ENCODE data around the gene RPA1.
"Not testable (repeated sequence)": the region's sequence is repeated elsewhere in the genome, so short reads cannot be mapped to it uniquely, and the experiment has no call there.

RPA1 gene

GRCh38 chr17:1878419-1879121, 48.8 kb downstream of the RPA1 start:
- DNase-seq (ENCODE audit: low read depth in 3 of 3): no peak

DNA sequence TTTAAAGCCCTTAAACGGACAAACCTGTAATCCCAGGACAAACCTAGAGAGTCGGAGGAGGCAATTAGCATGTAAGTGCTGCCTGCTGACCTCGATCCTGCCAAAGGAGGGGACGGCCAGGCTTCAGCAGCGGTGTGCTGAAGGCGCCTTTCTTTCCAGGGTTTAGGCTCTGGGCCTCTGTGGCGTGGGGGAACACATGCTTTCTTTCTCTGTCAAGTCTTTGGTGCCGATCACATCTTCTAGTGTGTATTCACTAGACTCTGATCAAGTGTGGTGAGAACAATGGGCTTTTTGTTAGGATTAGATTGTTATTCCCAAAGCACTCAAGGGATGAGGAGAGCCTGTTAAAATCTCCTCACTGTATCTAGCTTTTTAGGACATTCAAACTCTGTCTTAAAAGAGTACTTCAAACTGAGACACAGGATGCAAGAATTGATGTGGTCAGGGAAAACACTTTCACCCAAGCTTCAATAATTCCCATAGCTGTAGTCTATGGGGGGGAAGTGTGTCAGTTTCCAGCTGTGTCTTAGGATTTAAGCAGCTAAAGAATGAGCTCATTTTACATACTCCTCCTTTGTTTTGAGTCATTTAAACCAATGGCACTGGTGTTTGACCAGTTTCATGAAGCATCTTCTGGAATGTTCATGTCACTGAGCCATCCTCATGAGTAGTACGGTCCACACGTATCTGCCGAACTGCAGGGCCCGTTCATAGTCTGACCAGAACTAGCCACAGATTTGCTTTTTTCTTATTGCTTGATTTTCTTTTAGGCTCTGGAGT, 51.2 kb downstream of the RPA1 start:
- no peak for DNase-seq (ENCODE audit: low read depth in 3 of 3)

DNA sequence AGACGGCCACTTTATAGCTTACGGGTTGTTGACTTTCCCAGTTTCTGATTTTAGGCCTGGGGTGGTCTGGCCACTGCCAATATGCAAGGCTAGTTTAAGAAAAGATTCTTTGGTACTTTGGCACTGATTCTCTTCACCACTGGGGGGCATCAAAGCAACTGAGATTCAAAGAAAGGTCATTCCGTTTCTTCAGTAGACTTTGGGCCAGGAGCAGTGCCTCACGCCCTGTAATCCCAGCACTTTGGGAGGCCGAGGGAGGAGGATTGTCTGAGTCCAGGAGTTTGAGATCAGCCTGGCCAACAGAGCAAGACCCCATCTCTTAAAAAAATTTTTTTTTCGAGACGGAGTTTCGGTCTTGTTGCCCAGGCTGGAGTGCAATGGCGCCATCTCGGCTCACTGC, 53.0 kb downstream of the RPA1 start:
- no peak for DNase-seq (ENCODE audit: low read depth in 3 of 3)

GRCh38 chr17:1883536-1883935, 53.7 kb downstream of the RPA1 start:
- DNase-seq (ENCODE audit: low read depth in 3 of 3): no peak

DNA sequence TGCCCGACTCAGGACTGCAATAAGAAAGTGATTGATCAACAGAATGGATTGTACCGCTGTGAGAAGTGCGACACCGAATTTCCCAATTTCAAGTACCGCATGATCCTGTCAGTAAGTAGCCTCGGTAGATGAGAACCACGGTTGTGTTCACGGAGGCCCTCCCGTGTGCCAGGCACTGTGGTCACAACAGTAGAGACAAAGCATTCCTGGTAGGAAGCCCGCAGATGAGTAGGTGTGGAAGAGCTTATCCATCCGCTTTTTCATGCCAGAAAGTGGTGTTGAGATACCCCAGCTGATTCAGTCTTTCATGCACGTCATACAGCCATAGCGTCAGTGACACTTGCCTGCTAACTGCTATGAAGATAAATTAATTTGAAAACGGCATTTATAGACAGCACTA, 58.9 kb downstream of the RPA1 start:
- no peak for DNase-seq (ENCODE audit: low read depth in 3 of 3)

DNA sequence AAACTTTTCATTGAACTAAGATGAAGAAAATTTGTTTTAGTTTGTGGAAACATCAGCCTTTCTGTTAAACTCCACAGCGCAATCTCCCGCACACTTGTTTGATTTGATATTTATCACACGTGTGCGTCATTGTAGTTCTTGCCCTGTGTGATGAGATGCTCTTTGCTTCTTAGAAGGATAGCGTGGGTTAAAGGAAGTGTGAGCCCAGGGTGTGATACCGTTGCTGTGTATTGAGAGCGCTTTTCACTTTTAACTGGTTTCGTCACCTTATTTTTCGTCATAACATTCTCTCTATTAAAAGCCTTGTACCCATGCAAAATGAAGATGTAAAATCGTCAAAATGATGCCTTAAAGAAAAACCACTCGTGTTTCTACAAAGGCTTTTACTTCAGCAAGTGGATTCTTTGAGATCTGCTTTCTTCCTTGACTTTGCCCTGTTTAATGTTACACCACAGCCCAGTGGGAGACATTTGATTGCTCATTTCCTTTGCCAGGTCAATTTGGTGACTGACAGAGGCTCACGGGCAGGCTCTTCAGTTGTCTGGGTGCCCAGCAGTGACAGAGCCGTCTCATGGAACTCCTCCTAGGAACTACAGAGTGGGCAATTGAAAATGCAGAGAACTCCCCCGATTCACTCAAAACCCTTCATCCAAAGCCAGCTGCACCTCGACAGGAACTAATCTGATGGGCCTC, 61.1 kb downstream of the RPA1 start:
- DNase-seq (ENCODE audit: low read depth in 3 of 3): no peak

DNA sequence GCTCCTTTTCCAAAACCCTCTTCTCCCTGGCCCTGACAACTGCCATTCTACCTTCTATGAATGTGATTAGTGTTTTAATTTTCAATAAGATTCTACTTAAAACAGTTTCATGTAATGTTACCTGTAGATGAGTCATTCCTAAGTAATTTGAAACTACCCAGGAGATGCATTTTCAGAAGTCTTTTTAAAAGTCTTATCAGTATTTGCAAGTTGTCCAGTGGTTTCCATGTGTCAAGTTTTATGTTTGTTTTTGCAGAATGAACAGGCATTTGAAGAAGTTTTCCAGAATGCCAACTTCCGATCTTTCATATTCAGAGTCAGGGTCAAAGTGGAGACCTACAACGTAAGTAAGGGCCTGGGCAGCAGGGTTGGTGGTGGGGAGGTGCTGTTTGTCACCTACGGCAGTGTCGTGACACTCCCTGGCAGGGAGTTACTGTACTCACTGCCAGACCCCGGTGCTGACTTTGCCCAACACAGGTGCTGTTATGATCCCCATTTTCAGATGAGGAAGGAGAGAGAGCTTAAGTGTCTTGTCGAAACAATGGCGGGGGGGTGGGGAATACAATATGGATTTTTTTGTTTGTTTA, 65.0 kb downstream of the RPA1 start:
- DNase-seq (ENCODE audit: low read depth in 3 of 3): no peak

DNA sequence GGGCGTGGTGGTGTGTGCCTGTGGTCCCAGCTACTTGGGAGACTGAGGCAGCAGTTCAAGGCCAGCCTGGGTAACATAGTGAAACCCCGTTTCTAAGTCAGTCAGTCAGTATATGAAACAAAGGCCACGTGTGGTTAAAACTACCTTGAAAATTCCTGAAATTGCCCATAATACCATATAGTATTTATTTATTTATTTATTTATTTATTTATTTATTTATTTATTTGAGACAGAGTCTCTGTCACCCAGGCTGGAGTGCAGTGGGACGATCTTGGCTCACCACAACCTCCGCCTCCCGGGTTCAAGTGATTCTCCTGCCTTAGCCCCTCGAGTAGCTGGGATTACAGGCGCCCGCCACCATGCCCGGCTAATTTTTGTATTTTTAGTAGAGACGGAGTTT, 65.7 kb downstream of the RPA1 start:
- DNase-seq (ENCODE audit: low read depth in 3 of 3): not testable (repeated sequence)

GRCh38 chr17:1896243-1897104, 66.7 kb downstream of the RPA1 start:
- no peak for DNase-seq (ENCODE audit: low read depth in 3 of 3)

DNA sequence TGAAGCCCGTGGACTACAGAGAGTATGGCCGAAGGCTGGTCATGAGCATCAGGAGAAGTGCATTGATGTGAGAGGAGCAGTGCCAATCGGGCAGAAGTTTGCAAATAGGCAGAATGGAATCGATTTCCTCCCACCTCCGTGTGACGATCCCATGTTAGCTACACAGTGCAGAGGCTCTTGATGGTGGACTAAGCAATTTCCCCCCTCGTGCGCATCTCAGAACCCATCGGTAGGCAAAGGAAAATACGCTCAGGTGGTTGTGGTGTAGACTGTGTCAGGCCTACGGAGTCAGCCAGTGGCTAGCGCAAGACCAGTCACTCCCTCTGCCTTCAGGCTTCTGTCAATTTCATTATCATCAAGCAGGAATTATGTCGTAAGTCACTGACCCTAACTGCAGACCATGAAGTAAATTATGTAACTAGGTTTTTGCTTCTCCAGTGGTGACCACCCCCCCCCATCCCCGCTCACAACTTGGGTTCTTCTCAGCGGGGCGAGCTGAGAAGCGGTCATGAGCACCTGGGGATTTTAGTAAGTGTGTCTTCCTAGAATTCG, 67.4 kb downstream of the RPA1 start:
- no peak for DNase-seq (ENCODE audit: low read depth in 3 of 3)

DNA sequence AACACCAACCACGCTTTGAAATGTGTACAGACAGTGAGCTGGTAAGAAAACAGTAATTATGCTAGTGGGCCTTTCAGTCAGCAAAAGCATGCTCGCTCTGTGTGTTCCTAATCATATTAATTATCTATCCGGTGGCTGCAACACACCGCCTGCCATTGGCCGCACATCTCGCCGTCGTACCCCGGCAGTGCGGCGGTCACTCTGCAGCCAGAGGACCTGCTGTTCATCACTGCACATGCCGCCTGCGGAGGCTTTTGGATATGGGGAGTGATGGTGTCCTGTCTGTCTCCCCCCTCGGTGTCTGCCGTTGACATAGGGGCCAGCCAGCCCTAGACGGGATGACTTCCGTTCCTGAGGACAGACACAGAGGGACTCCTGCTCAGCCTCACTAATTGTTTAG, 68.5 kb downstream of the RPA1 start:
- no peak for DNase-seq (ENCODE audit: low read depth in 3 of 3)

- DNase-seq (ENCODE audit: low read depth in 3 of 3): no peak
Observed at GRCh38 chr17:1898872-1899271, 69.1 kb downstream of the RPA1 start.

GRCh38 chr17:1899403-1900000, 69.7 kb downstream of the RPA1 start:
- DNase-seq (ENCODE audit: low read depth in 3 of 3): no peak

DNA sequence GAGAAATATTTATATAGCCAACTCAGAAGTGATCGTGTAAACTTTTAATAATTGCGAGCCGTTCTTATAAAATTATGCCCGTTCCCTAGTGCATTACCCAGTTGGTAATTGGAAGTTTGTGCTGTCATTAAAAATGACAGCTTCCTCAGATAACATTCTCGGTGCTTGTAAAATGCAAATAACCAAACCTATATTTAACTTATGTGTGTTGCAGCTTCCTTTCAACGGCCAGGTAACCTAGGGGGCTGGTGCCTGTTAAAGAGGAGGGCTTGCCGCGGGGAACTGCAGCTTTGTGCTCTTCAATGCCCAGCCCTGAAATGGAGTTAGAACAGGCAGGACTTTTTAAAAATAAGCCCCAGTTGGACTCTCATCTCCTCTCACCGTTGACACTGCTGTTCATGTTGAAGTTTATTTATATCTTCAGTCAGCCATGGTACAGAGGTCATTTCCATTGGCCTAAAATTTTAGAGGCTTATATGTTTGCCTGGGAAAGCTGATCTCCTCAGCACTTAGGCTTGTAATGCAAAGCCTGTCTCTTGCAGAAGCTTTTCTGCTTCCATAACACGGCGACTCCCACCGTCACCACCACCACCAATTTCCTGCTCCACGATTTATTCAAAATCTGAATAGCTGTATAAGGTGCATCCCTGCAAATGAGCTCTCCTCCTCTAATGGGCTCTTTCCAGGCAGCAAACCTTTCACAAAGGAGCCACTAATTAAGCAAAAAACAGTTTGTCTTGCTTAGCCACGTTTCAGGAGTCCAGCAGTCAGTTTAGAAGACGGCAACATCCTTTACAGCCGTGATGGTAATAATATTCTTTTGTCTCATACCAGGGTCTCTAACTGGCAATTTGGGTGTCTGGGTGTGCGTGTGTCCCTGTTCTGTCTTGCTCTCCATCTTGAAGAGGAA, 74.7 kb downstream of the RPA1 start:
- DNase-seq (ENCODE audit: low read depth in 3 of 3): no peak

DNA sequence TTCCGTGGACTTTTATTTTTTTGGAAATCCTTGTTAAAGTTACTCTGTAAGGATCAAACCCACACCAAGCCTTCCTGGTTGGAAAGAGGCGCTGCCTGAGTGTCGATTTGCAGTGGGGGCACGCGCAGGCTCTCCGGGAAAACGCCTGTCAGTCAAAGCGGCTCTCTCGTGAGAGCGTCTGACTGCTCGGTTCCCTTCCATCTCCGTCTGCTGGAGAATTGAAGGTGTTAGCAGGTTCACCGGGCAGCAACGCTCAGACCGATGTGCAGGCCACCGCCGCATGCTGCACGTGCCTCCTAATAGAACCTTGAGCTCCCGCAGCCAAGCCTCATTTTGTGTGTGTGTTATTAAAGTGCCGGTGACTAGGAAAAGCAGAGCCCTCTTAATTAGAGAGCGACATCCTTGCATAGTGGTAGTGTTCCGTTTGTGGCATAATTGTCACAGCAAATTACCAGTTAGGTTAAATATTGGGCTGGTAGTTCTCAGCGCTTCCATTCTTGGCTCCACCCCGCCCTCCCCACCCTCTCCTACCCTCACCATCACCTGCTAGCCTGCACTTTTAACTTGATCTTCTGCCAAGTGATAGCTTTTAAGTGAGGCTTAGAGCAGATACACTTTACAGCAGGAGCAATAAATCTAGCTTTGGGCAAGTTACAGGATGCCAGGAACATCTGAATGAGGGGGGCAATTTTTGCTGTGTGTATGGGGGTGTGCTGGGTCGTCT, 75.5 kb downstream of the RPA1 start:
- no peak for DNase-seq (ENCODE audit: low read depth in 3 of 3)

DNA sequence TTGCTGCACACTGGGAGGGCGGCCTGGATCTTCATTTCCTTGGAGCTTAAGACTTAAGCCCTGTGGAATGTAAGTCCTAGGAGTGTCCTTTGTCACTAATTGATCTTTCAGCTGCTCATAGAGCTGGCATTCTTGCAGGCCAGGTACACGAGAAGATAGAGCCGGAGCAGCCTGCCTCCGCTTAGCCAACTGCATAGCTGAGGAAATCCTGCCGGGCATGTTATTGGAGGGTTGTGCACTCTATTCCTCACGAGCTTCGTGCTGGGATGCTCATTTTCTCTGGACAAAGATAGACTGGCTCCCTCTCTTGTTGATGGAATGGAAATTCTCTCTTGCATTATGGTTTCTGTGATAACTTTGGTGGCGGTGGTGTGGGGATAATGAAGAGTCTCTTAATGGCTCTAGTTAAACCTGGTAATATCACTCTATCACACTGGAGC, 76.9 kb downstream of the RPA1 start:
- DNase-seq (ENCODE audit: low read depth in 3 of 3): no peak

DNA sequence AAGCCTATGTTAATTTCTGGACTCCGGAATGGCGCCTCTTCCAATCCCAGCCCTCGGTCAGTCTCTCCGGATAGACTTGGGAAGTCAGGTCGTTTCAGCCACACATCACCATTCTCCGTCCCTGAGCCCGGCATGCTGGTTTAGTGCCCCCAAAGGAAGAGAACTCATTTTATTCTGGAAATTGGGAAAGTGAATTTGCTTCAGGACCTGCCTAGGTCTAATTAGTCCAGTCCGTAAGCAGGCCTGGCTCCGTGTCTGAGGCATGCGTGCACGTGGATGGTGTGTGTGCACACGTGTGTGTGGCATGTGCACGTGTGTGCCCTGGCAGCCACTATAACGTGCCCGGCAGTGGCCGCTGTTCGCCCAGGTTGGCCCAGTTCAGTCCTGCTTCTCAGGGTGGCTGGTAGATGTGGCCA, 77.4 kb downstream of the RPA1 start:
- DNase-seq (ENCODE audit: low read depth in 3 of 3): no peak

DNA sequence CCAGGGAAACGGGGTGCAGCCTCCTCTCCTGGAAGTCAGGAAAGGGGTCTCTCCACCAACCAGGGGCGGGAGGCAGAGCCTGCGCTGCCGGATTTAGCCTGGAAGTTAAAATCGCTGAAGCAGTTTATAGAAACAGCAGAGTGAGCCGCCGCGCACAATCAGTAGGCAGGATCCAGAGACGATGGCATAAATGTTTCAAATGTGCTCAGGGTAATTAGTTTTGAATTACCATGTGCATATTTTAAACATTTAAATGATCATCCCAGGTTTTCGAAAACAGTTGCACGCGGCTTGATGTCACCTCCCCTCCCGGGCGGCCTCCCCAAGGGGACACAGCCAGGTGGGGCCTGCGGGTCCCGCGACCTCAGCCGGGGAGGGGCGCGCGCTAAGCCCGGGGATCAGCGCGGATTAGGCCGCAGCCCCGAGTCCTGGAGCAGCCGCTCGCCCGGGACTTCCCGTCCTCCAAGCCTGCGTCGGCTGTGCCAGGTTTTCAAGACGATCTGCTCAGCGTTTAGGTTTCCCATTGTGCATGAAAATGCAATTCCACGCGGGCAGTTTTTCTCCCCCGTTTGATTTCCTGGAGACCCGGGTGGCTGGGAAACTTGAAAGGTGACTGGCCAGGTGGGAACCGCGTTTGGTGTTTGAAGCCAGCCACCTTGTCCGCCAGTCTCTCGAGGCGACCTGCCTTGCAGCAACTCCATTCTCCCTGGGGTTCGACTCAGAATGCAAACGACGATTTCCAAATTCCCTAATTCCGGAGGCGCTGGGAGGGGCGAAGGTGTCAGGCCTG, 78.3 kb downstream of the RPA1 start:
- DNase-seq (ENCODE audit: low read depth in 3 of 3): no peak
